Stimulated activated CD4-positive, alpha-beta T cell treated with anti-CD3 and anti-CD28 coated beads, Interleukin-1b, Interleukin-23, amount 100 ng/mL, for 1 hour (primary cell): ENCODE data around the gene E2F4.

Source experiments
- DNase-seq, 2 donors: peaks; one replicate each; pipeline ENCODE4 v3.0.0-alpha.2; 2020; ENCODE audit warnings: low read depth in 2 of 2

E2F4 gene

GRCh38 chr16:67173808-67174705, 17.9 kb upstream of the E2F4 start:
- DNase-seq = peak in 1 of 2 donors; percentile 29

GRCh38 chr16:67174706-67175231, 17.2 kb upstream of the E2F4 start:
- no peak for DNase-seq

- DNase-seq = no peak
Observed at GRCh38 chr16:67176662-67177061, 15.3 kb upstream of the E2F4 start.

- DNase-seq = no peak
Observed at GRCh38 chr16:67177743-67178699, 13.9 kb upstream of the E2F4 start.

- no peak for DNase-seq
Observed at GRCh38 chr16:67179421-67180080, 12.4 kb upstream of the E2F4 start.

GRCh38 chr16:67180166-67180565, 11.8 kb upstream of the E2F4 start:
- DNase-seq = no peak

GRCh38 chr16:67181346-67181745, 10.6 kb upstream of the E2F4 start:
- DNase-seq = no peak

GRCh38 chr16:67182288-67182687, 9.7 kb upstream of the E2F4 start:
- DNase-seq = no peak

GRCh38 chr16:67183284-67183626, 8.7 kb upstream of the E2F4 start:
- DNase-seq = no peak

- DNase-seq = peak; percentile 78 to 81
Observed at GRCh38 chr16:67183627-67184452, 8.1 kb upstream of the E2F4 start, which contains the start of gene MATCAP1. Gene MATCAP1, minus strand, starts transcription at chr16:67183963. Its CDS starts 3,353 bp downstream, at chr16:67180610.

GRCh38 chr16:67184453-67184994, 7.4 kb upstream of the E2F4 start:
- DNase-seq = no peak

GRCh38 chr16:67184995-67185650, 6.8 kb upstream of the E2F4 start:
- DNase-seq = peak; percentile 63 to 73

GRCh38 chr16:67185651-67186134, 6.3 kb upstream of the E2F4 start:
- DNase-seq = no peak

- DNase-seq = no peak
Observed at GRCh38 chr16:67186550-67186950, 5.4 kb upstream of the E2F4 start.

GRCh38 chr16:67187175-67187890, 4.6 kb upstream of the E2F4 start:
- DNase-seq = no peak

- no peak for DNase-seq
Observed at GRCh38 chr16:67188323-67188722, 3.6 kb upstream of the E2F4 start.

GRCh38 chr16:67188798-67189197, 3.2 kb upstream of the E2F4 start:
- no peak for DNase-seq

- DNase-seq = no peak
Observed at GRCh38 chr16:67190041-67190440, 1.9 kb upstream of the E2F4 start, which contains the start of gene EXOC3L1. Gene EXOC3L1, minus strand, starts transcription at chr16:67190136. Its CDS starts 460 bp downstream, at chr16:67189676.
